GM21390 (cell line): ENCODE results near the gene RBBP5.
"Not testable (repeated sequence)": the region's sequence is repeated elsewhere in the genome, so short reads cannot be mapped to it uniquely, and the experiment has no call there.

Experiments
- ATAC-seq: cut with Tn5 transposase; IDR thresholded peaks from one replicate; pipeline ENCODE4 v1.9.1; 2021; ENCODE audit not compliant: unreplicated experiment

Gene RBBP5

GRCh38 chr1:205121660-205122488, at the start of gene RBBP5:
Gene RBBP5 (minus strand): TSS chr1:205121978. CDS start chr1:205121873, 105 bp downstream.
- peak; percentile 93 for ATAC-seq

GRCh38 chr1:205171369-205171768, 49.6 kb upstream of the RBBP5 start:
- ATAC-seq: no peak

- ATAC-seq: no peak
Observed at GRCh38 chr1:205170532-205171269, 48.9 kb upstream of the RBBP5 start.

- no peak for ATAC-seq
Observed at GRCh38 chr1:205169248-205169647, 47.5 kb upstream of the RBBP5 start.

- no peak for ATAC-seq
Observed at GRCh38 chr1:205168291-205168690, 46.5 kb upstream of the RBBP5 start.

GRCh38 chr1:205162301-205162700, 40.5 kb upstream of the RBBP5 start:
- ATAC-seq: no peak

GRCh38 chr1:205161076-205161475, 39.3 kb upstream of the RBBP5 start:
- no peak for ATAC-seq

GRCh38 chr1:205158048-205158616, 36.4 kb upstream of the RBBP5 start:
- no peak for ATAC-seq

- ATAC-seq: not testable (repeated sequence)
Observed at GRCh38 chr1:205155665-205156377, 34.0 kb upstream of the RBBP5 start.

GRCh38 chr1:205152505-205152904, 30.7 kb upstream of the RBBP5 start:
- no peak for ATAC-seq

GRCh38 chr1:205150651-205151428, 29.1 kb upstream of the RBBP5 start:
- ATAC-seq: no peak

- no peak for ATAC-seq
Observed at GRCh38 chr1:205147191-205147835, 25.5 kb upstream of the RBBP5 start.

- no peak for ATAC-seq
Observed at GRCh38 chr1:205144751-205145150, 23.0 kb upstream of the RBBP5 start.

- no peak for ATAC-seq
Observed at GRCh38 chr1:205144046-205144720, 22.4 kb upstream of the RBBP5 start.

- no peak for ATAC-seq
Observed at GRCh38 chr1:205142102-205142469, 20.3 kb upstream of the RBBP5 start.

- ATAC-seq: peak; percentile 67
Observed at GRCh38 chr1:205141236-205142101, 19.7 kb upstream of the RBBP5 start.

GRCh38 chr1:205140113-205140512, 18.3 kb upstream of the RBBP5 start:
- no peak for ATAC-seq

GRCh38 chr1:205137901-205138300, 16.1 kb upstream of the RBBP5 start:
- ATAC-seq: no peak
